Gastrocnemius medialis (tissue), 4 donors: ENCODE results near the gene ARID5B.

Experiments used
- POLR2A ChIP-seq, 2 donors: fragments of 450-650 bp; IDR thresholded peaks; one replicate each; pipeline ENCODE4 v1.6.1; 2017; ENCODE audit warnings: antibody characterized with exemption in 2 of 2, mild to moderate bottlenecking in 2 of 2, moderate library complexity in 2 of 2
- TF ChIP-seq, protein P1 (sequence below), 5 experiments: fragments of 450-650 bp in 3 of 5; fragments of 200-600 bp in 2 of 5; sonication (generic) in 2 of 5; IDR thresholded peaks in 4 of 5; conservative IDR thresholded peaks in 1 of 5; 1 replicate in 4 of 5; 2 replicates in 1 of 5; pipeline ENCODE4 v1.5.1; 2016 to 2019; ENCODE audit warnings: antibody characterized with exemption in 5 of 5, mild to moderate bottlenecking in 3 of 5, moderate library complexity in 3 of 5

DNA sequence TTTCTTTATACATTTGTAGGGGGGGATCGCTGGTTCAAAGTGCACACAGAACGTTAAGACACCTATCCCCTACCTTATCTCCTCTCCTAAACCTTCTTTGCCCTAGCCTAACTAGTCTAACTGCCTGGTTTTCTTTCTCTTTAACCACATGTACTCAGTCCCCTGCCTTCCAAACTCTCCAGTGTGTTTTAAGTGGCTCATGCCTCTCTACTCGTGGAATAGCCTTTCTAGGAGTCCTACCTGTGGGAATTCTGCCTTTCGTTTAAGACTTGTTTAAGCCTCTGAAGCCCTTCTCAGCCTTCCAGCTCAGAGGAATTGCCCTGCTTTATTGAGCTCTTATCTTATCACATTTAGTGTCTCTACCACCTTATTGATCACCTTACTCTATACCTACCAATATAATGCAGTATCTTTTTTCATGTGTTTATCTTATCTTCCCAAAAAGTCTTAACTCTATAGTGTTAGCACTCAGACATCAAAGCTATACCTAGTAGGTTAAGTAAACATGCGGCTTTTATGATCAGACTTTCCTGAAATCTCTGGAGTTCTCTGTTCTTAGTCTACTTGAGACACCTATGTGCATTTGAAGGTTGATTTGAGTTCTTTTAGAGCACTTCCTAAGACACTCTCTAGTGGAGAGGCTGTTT is 50.7 kb downstream of the ARID5B start:
- TF ChIP-seq, protein P1, sequence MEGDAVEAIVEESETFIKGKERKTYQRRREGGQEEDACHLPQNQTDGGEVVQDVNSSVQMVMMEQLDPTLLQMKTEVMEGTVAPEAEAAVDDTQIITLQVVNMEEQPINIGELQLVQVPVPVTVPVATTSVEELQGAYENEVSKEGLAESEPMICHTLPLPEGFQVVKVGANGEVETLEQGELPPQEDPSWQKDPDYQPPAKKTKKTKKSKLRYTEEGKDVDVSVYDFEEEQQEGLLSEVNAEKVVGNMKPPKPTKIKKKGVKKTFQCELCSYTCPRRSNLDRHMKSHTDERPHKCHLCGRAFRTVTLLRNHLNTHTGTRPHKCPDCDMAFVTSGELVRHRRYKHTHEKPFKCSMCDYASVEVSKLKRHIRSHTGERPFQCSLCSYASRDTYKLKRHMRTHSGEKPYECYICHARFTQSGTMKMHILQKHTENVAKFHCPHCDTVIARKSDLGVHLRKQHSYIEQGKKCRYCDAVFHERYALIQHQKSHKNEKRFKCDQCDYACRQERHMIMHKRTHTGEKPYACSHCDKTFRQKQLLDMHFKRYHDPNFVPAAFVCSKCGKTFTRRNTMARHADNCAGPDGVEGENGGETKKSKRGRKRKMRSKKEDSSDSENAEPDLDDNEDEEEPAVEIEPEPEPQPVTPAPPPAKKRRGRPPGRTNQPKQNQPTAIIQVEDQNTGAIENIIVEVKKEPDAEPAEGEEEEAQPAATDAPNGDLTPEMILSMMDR (IDR thresholded peaks at IDR 0.05 in 4 of 5, conservative IDR thresholded peaks at IDR 0.05 in 1 of 5), result no peak
- no peak for TF ChIP-seq POLR2A (IDR thresholded peaks at IDR 0.05)
